Measurements from ENCODE around the gene TNFAIP3. TPM values are rescaled to one million over a fixed set of nuclear protein-coding genes. Genes with fewer than 3 reads are reported as not detected.

Gene TNFAIP3
- total and polyA plus RNA-seq, 2 donors (not counting 3 experiments of a cell fraction or from before 2014, with no cell fraction given): 4.0 to 8.6 TPM

- H3K9me1 ChIP-seq (replicated peaks; ENCODE audit: control insufficient read depth, extremely low read depth, insufficient read depth, low read length): no peaks in the 10 kb centered on the region
- H3K79me2 ChIP-seq (ENCODE audit: control insufficient read depth, insufficient read depth, low read length): no peaks in the 10 kb centered on the region
- no peak overlapping the region for H3K4me3 ChIP-seq (replicated peaks in 1 of 3; ENCODE audit: insufficient read depth in 1 of 3, low read depth in 1 of 3, low read length in 3 of 3)
- H3K4me1 ChIP-seq (ENCODE audit: control insufficient read depth, extremely low read depth, insufficient read depth, low read length): peaks cover 41% of the 10 kb centered on the region
- TF ChIP-seq FOS (IDR thresholded peaks at IDR 0.05; ENCODE audit: borderline replicate concordance, insufficient read depth, low read length) (no peak), GATA2 (IDR thresholded peaks at IDR 0.05; ENCODE audit: insufficient read depth, insufficient read length, low read depth, low read length) (no peak), MAX (IDR thresholded peaks at IDR 0.05; ENCODE audit: insufficient read depth, insufficient read length) (no peak), CTCF (IDR thresholded peaks at IDR 0.05; ENCODE audit: extremely low read depth in 1 of 2, insufficient read depth in 1 of 2, low read depth in 1 of 2, low read length in 2 of 2) (no peak), JUN (IDR thresholded peaks at IDR 0.05; ENCODE audit: borderline replicate concordance, insufficient read depth, insufficient read length, low read depth) (no peak), POLR2A (IDR thresholded peaks at IDR 0.05; ENCODE audit: low read depth, low read length) (no peak), POLR2AphosphoS5 (IDR thresholded peaks at IDR 0.05; ENCODE audit: insufficient read depth, low read depth, low read length) (no peak), MYC (IDR thresholded peaks at IDR 0.05; ENCODE audit: low read depth, low read length) (no peak), EZH2 (IDR thresholded peaks at IDR 0.05; ENCODE audit: borderline replicate concordance, low read depth, low read length, severe bottlenecking) (no peak)
- H3K27me3 ChIP-seq (ENCODE audit: control insufficient read depth in 2 of 2, insufficient read depth in 2 of 2, low read length in 2 of 2): no peaks in the 10 kb centered on the region
- dilution Hi-C loops (cut with MboI; ENCODE audit: extremely low pct_ligation_motif_present, low sequenced_read_pairs) (no loop called here), intact Hi-C loops (cut with micrococcal nuclease) (loop anchor here (1.0 to 5.0 kb wide), 4 partner anchors 11 to 235 kb away; partner anchors contain the start of gene PERP)
- H3K27ac ChIP-seq (ENCODE audit: insufficient read depth, low read depth, low read length): peak overlapping the region; percentile 53
- FAIRE-seq: no peak
- no peak for DNase-seq (ENCODE audit: low read depth, low spot score)
- BruUV-seq (replicated peaks): TSS peak; percentile 59
- H3K9ac ChIP-seq (replicated peaks; ENCODE audit: extremely low read depth, insufficient read depth, low read length): no peak overlapping the region
- ChIA-PET POLR2A (no interaction called here), CTCF (interaction anchor here (0.9 to 8.4 kb wide), 14 partner anchors 7 to 168 kb away, joined by 3 to 111 read pairs (median 5); no protein-coding TSS in a partner anchor)
- H3K36me3 ChIP-seq (ENCODE audit: control insufficient read depth in 2 of 2, extremely low read depth in 1 of 2, insufficient read depth in 2 of 2, low read length in 2 of 2): peaks cover 5 to 7% of the 10 kb centered on the region in 2 experiments
- peak overlapping the region; percentile 87 for H3K4me2 ChIP-seq (ENCODE audit: insufficient read depth, low read length)
- H2AFZ ChIP-seq (ENCODE audit: low read depth, low read length): no peak overlapping the region
- no peaks in the 10 kb centered on the region for H3K9me3 ChIP-seq (replicated peaks; ENCODE audit: control insufficient read depth, insufficient read depth, low read length)
- H4K20me1 ChIP-seq (replicated peaks; ENCODE audit: control insufficient read depth, extremely low read depth, insufficient read depth, low read length): no peaks in the 10 kb centered on the region
Observed at GRCh38 chr6:137872581-137873115, 5.6 kb downstream of the TNFAIP3 start.
